Measurements from ENCODE around the gene RNF150. TPM values are rescaled to one million over a fixed set of nuclear protein-coding genes. Genes with fewer than 3 reads are reported as not detected.

Gene RNF150
- total RNA-seq, 1 experiment from 2014 or later = 2.7 TPM

DNA sequence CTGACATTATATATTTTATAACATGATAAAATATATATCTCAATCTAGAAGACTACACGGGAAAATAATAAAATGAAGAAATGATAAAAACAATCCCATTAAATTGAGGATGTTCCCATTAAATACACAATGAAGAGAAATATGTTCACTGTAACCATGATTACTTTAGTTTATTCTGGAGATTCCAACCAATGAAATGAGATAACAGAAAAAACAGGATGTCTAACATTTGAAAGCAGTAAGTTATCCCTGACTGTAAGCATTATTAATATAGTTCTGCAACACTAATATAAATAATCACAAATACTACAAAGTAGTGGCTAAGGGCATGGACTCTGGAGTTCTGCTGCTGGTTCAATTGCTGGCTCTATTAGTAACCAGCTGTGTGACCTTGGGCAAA lies 169.4 kb downstream of the RNF150 start:
- intact Hi-C loops (cut with micrococcal nuclease; ENCODE audit: unreplicated experiment) = no loop called here

DNA sequence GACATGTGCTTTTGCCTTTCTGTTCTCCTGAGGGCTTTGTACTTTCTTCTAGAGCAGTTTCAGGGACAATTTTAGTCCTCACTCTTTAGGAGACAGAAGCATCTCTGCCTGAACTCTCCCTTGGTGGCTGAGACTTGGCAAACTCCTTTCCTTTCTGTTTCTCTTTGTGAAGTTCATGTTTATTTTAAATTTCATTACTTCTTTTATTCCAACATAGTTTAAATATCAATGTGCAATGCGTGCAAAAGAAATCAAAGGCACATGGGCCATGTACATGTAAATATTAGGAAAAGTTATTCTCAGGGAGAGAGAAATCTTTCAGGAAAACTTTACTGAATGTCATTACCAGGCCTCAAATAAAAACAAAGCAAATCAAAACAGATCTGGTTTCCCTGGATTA lies 177.6 kb downstream of the RNF150 start:
- intact Hi-C loops (cut with micrococcal nuclease; ENCODE audit: unreplicated experiment) = no loop called here
- Histone ChIP-seq H3K4me1 (ENCODE audit: insufficient read depth, low read length, poor library complexity, severe bottlenecking) (no peaks in the 10 kb centered on the region), H3K4me3 (ENCODE audit: low read depth, low read length, poor library complexity, severe bottlenecking) (no peak overlapping the region), H3K36me3 (ENCODE audit: insufficient read depth, low read length, poor library complexity, severe bottlenecking) (no peaks in the 10 kb centered on the region), H3K27me3 (replicated peaks; ENCODE audit: insufficient read depth, low read depth, low read length, poor library complexity) (no peaks in the 10 kb centered on the region), H3K9me3 (ENCODE audit: low read depth, low read length, poor library complexity, severe bottlenecking) (no peaks in the 10 kb centered on the region), H3K27ac (ENCODE audit: low read depth, low read length, poor library complexity, severe bottlenecking) (no peak overlapping the region)
- ChIA-PET POLR2A (ENCODE audit: low non-redundant PET) (no interaction called here), CTCF (no interaction called here)
- no peak for DNase-seq (ENCODE audit: low spot score)
- BruUV-seq (replicated peaks) = no TSS peak
- no peak for TF ChIP-seq EZH2 (IDR thresholded peaks at IDR 0.05; ENCODE audit: borderline replicate concordance, low read depth, low read length, poor library complexity, severe bottlenecking)
- TF ChIP-seq, protein P1, sequence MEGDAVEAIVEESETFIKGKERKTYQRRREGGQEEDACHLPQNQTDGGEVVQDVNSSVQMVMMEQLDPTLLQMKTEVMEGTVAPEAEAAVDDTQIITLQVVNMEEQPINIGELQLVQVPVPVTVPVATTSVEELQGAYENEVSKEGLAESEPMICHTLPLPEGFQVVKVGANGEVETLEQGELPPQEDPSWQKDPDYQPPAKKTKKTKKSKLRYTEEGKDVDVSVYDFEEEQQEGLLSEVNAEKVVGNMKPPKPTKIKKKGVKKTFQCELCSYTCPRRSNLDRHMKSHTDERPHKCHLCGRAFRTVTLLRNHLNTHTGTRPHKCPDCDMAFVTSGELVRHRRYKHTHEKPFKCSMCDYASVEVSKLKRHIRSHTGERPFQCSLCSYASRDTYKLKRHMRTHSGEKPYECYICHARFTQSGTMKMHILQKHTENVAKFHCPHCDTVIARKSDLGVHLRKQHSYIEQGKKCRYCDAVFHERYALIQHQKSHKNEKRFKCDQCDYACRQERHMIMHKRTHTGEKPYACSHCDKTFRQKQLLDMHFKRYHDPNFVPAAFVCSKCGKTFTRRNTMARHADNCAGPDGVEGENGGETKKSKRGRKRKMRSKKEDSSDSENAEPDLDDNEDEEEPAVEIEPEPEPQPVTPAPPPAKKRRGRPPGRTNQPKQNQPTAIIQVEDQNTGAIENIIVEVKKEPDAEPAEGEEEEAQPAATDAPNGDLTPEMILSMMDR (conservative IDR thresholded peaks at IDR 0.05; ENCODE audit: low read depth, low read length) = no peak

More for the DNA sequence above, 169.4 kb downstream of the RNF150 start:
- Histone ChIP-seq H3K27ac (ENCODE audit: low read depth, low read length, poor library complexity, severe bottlenecking) (no peak overlapping the region), H3K27me3 (replicated peaks; ENCODE audit: insufficient read depth, low read depth, low read length, poor library complexity) (no peaks in the 10 kb centered on the region), H3K4me3 (ENCODE audit: low read depth, low read length, poor library complexity, severe bottlenecking) (no peak overlapping the region), H3K36me3 (ENCODE audit: insufficient read depth, low read length, poor library complexity, severe bottlenecking) (no peaks in the 10 kb centered on the region), H3K4me1 (ENCODE audit: insufficient read depth, low read length, poor library complexity, severe bottlenecking) (no peaks in the 10 kb centered on the region), H3K9me3 (ENCODE audit: low read depth, low read length, poor library complexity, severe bottlenecking) (no peaks in the 10 kb centered on the region)
- TF ChIP-seq EZH2 (IDR thresholded peaks at IDR 0.05; ENCODE audit: borderline replicate concordance, low read depth, low read length, poor library complexity, severe bottlenecking) = no peak
- TF ChIP-seq, protein P1 (conservative IDR thresholded peaks at IDR 0.05; ENCODE audit: low read depth, low read length) = no peak
- no peak for DNase-seq (ENCODE audit: low spot score)
- no TSS peak for BruUV-seq (replicated peaks)
- ChIA-PET POLR2A (ENCODE audit: low non-redundant PET) (no interaction called here), CTCF (no interaction called here)

- ChIA-PET CTCF (no interaction called here), POLR2A (ENCODE audit: low non-redundant PET) (no interaction called here)
- H3K9me3 ChIP-seq (ENCODE audit: low read depth, low read length, poor library complexity, severe bottlenecking) = no peaks in the 10 kb centered on the region
- TF ChIP-seq, protein P1 (conservative IDR thresholded peaks at IDR 0.05; ENCODE audit: low read depth, low read length) = no peak
- TF ChIP-seq EZH2 (IDR thresholded peaks at IDR 0.05; ENCODE audit: borderline replicate concordance, low read depth, low read length, poor library complexity, severe bottlenecking) = no peak
- no peaks in the 10 kb centered on the region for H3K36me3 ChIP-seq (ENCODE audit: insufficient read depth, low read length, poor library complexity, severe bottlenecking)
- intact Hi-C loops (cut with micrococcal nuclease; ENCODE audit: unreplicated experiment) = no loop called here
- BruUV-seq (replicated peaks) = no TSS peak
- no peaks in the 10 kb centered on the region for H3K4me1 ChIP-seq (ENCODE audit: insufficient read depth, low read length, poor library complexity, severe bottlenecking)
- H3K4me3 ChIP-seq (ENCODE audit: low read depth, low read length, poor library complexity, severe bottlenecking) = no peak overlapping the region
- DNase-seq (ENCODE audit: low spot score) = no peak
- no peak overlapping the region for H3K27ac ChIP-seq (ENCODE audit: low read depth, low read length, poor library complexity, severe bottlenecking)
- H3K27me3 ChIP-seq (replicated peaks; ENCODE audit: insufficient read depth, low read depth, low read length, poor library complexity) = no peaks in the 10 kb centered on the region
Observed at GRCh38 chr4:140952717-140953116, 180.6 kb downstream of the RNF150 start.

Data from A673 (cell line).